CD14-positive monocyte (primary cell): ENCODE measurements around the gene TRIM27. TPM values are rescaled to one million over a fixed set of nuclear protein-coding genes. Genes with fewer than 3 reads are reported as not detected.

Source experiments
- DNase-seq, 3 donors: peaks; one replicate each; pipeline ENCODE4 v3.0.0-alpha.2; 2011 to 2022
- H2AFZ ChIP-seq: 2 replicates; pipeline ENCODE4 v1.6.0; 2012; ENCODE audit warnings: mild to moderate bottlenecking, low read depth, low read length, inconsistent platforms; ENCODE audit not compliant: insufficient read depth, poor library complexity, severe bottlenecking
- H3K27ac ChIP-seq, 2 donors: 1 replicate in 1 of 2; 2 replicates in 1 of 2; pipeline ENCODE4 v1.5.1; 2012 to 2013; ENCODE audit warnings: low read length in 2 of 2, control low read depth in 1 of 2, inconsistent platforms in 1 of 2, low read depth in 1 of 2, mild to moderate bottlenecking in 1 of 2
- H3K27me3 ChIP-seq, 2 donors: one replicate each; pipeline versions ENCODE4 v1.6.0 to v1.6.1; 2011 to 2013; ENCODE audit warnings: low read length in 2 of 2; ENCODE audit not compliant: control insufficient read depth in 2 of 2, insufficient read depth in 2 of 2
- H3K36me3 ChIP-seq, 2 donors: replicated peaks in 1 of 2; 1 replicate in 1 of 2; 2 replicates in 1 of 2; pipeline versions ENCODE4 v1.5.1 to v1.6.1; 2012 to 2013; ENCODE audit warnings: low read length in 2 of 2, control low read depth in 1 of 2, inconsistent platforms in 1 of 2, mild to moderate bottlenecking in 1 of 2; ENCODE audit not compliant: insufficient read depth in 2 of 2, control insufficient read depth in 1 of 2
- H3K4me1 ChIP-seq, 2 donors: 1 replicate in 1 of 2; 2 replicates in 1 of 2; pipeline versions ENCODE4 v1.5.1 to v1.6.1; 2012 to 2013; ENCODE audit warnings: low read length in 2 of 2, control low read depth in 1 of 2, inconsistent platforms in 1 of 2, mild to moderate bottlenecking in 1 of 2, moderate library complexity in 1 of 2; ENCODE audit not compliant: insufficient read depth in 2 of 2, control insufficient read depth in 1 of 2
- H3K4me2 ChIP-seq: replicated peaks from 2 replicates; pipeline ENCODE3; 2012; ENCODE audit warnings: low read length, moderate library complexity, mild to moderate bottlenecking; ENCODE audit not compliant: poor library complexity, severe bottlenecking; ENCODE audit errors: extremely low read depth
- H3K4me3 ChIP-seq, 3 experiments: fragments of 200-600 bp in 1 of 3; sonication (generic) in 1 of 3; replicated peaks in 1 of 3; 1 replicate in 2 of 3; 2 replicates in 1 of 3; pipeline ENCODE4 v1.5.1; 2011 to 2013; ENCODE audit warnings: low read length in 3 of 3, mild to moderate bottlenecking in 3 of 3, control low read depth in 2 of 3, low read depth in 2 of 3, inconsistent platforms in 1 of 3, moderate library complexity in 1 of 3
- H3K79me2 ChIP-seq: 2 replicates; pipeline ENCODE4 v1.6.0; 2012; ENCODE audit warnings: mild to moderate bottlenecking, control low read depth, inconsistent platforms, low read length, moderate library complexity; ENCODE audit not compliant: insufficient read depth
- H3K9ac ChIP-seq: 2 replicates; pipeline ENCODE4 v1.6.0; 2017; ENCODE audit warnings: low read length, mild to moderate bottlenecking; ENCODE audit not compliant: insufficient read depth, poor library complexity, severe bottlenecking
- H3K9me3 ChIP-seq, 2 donors: replicated peaks in 1 of 2; 1 replicate in 1 of 2; 2 replicates in 1 of 2; pipeline versions ENCODE4 v1.5.1 to v1.6.1; 2012 to 2013; ENCODE audit warnings: low read length in 2 of 2, control low read depth in 1 of 2; ENCODE audit not compliant: control insufficient read depth in 1 of 2, insufficient read depth in 1 of 2
- H4K20me1 ChIP-seq: 2 replicates; pipeline ENCODE4 v1.6.0; 2012; ENCODE audit warnings: mild to moderate bottlenecking, low read length, control low read depth, moderate library complexity; ENCODE audit not compliant: insufficient read depth
- H3K27ac Mint-ChIP-seq, 7 donors: one replicate each; pipeline ENCODE4 v1.8.0; 2020; ENCODE audit warnings: mild to moderate bottlenecking in 7 of 7, mixed read lengths in 7 of 7, moderate library complexity in 6 of 7, inconsistent platforms in 2 of 7
- H3K27me3 Mint-ChIP-seq, 3 donors: one replicate each; pipeline ENCODE4 v1.8.0; 2021 to 2022; ENCODE audit warnings: low read depth in 3 of 3, mild to moderate bottlenecking in 3 of 3, mixed read lengths in 3 of 3, moderate library complexity in 3 of 3, inconsistent platforms in 1 of 3
- H3K36me3 Mint-ChIP-seq, 2 donors: one replicate each; pipeline ENCODE4 v1.8.0; 2020; ENCODE audit warnings: mixed read lengths in 2 of 2, inconsistent platforms in 1 of 2, mild to moderate bottlenecking in 1 of 2
- H3K4me1 Mint-ChIP-seq: one replicate; pipeline ENCODE4 v1.8.0; 2020; ENCODE audit warnings: mild to moderate bottlenecking, mixed read lengths
- H3K4me3 Mint-ChIP-seq, 2 donors: one replicate each; pipeline ENCODE4 v1.8.0; 2020; ENCODE audit warnings: mild to moderate bottlenecking in 2 of 2, mixed read lengths in 2 of 2, moderate library complexity in 1 of 2
- H3K9me3 Mint-ChIP-seq, 7 donors: one replicate each; pipeline ENCODE4 v1.8.0; 2020 to 2022; ENCODE audit warnings: mixed read lengths in 7 of 7, mild to moderate bottlenecking in 6 of 7, moderate library complexity in 6 of 7, inconsistent platforms in 2 of 7
- CTCF ChIP-seq: fragments of 200-600 bp; IDR thresholded peaks from one replicate; pipeline ENCODE4 v1.8.0; 2022; ENCODE audit warnings: antibody characterized with exemption, mild to moderate bottlenecking
- WGBS: methylation state at CpG from one replicate; pipeline ENCODE4 v1.1.5; 2013; ENCODE audit warnings: missing lambda C conversion rate; ENCODE audit not compliant: insufficient coverage; 5-methylcytosine and 5-hydroxymethylcytosine counted together
- intact Hi-C, 2 donors: fragments of 100-400 bp; cut with micrococcal nuclease; formaldehyde crosslinking; loops; one replicate each; pipeline versions ENCODE4 v1.15.0 to v1.15.1; 2023
- polyA plus RNA-seq, 3 donors: library from polyadenylated mRNA; depleted of rRNA in 1 of 3; unstranded in 2 of 3; stranded (reverse) in 1 of 3; fragments of 300-500 nt in 2 of 3; fragments of >200 nt in 1 of 3; fragmentation: Illumina TruSeq in 2 of 3; gene quantifications; 1 replicate in 2 of 3; 2 replicates in 1 of 3; pipeline ENCODE4 v1.2.3, GENCODE V29; 2012 to 2021

The TRIM27 gene
- polyA plus RNA-seq, 3 donors: 39.2 to 44.0 (median 42.2) TPM

DNA sequence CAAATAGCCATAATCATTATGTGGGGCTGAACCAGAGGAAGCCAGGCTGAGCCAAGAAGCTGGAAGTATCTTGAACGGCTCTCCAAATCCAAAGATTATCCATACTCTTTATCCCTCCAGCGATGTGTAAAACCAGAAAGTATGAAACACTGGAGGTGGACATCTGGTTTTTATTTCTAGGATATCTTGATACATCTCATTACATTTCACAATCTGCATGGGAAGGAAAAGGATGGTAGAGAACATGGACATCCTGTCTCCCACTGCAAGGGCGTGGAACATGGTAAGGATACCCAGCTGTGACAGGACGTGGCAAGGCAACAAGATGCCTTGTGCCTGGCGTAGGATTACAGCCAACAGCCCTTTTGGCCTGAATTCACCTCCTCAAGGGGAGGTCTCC is 20.1 kb downstream of the TRIM27 start:
- H3K27ac ChIP-seq: peak overlapping the region in 1 of 2 donors; percentile 56
- intact Hi-C loops: no loop called here
- peaks cover 57 to 71% of the 10 kb centered on the region in 2 donors for H3K36me3 Mint-ChIP-seq
- no peak overlapping the region for H3K4me2 ChIP-seq
- TF ChIP-seq CTCF: no peak
- no peak overlapping the region for H3K4me3 ChIP-seq
- peaks cover 52% of the 10 kb centered on the region for H3K4me1 Mint-ChIP-seq
- DNase-seq: no peak
- WGBS: 87% methylated on average over 3 of the region's 5 CpGs
- no peaks in the 10 kb centered on the region for H3K9me3 ChIP-seq
- peaks cover 56 to 76% of the 10 kb centered on the region in 2 donors for H3K36me3 ChIP-seq
- peaks cover 23% of the 10 kb centered on the region for H4K20me1 ChIP-seq
- H3K9ac ChIP-seq: no peak overlapping the region
- peaks cover 46% of the 10 kb centered on the region in 2 donors for H3K4me1 ChIP-seq
- H3K9me3 Mint-ChIP-seq: no peaks in the 10 kb centered on the region
- H3K79me2 ChIP-seq: peaks cover 23% of the 10 kb centered on the region
- H3K27ac Mint-ChIP-seq: peak overlapping the region in 1 of 7 donors; percentile 33
- H3K4me3 Mint-ChIP-seq: no peak overlapping the region
- H3K27me3 Mint-ChIP-seq: no peaks in the 10 kb centered on the region
- no peak overlapping the region for H2AFZ ChIP-seq
- H3K27me3 ChIP-seq: no peaks in the 10 kb centered on the region

- Histone ChIP-seq H2AFZ (no peak overlapping the region), H3K27ac (peak overlapping the region in 1 of 2 donors; percentile 56), H3K79me2 (peaks cover 15% of the 10 kb centered on the region), H3K4me1 (peaks cover 41 to 42% of the 10 kb centered on the region in 2 donors), H3K4me2 (no peak overlapping the region), H3K9me3 (no peaks in the 10 kb centered on the region), H3K4me3 (no peak overlapping the region), H3K27me3 (no peaks in the 10 kb centered on the region), H4K20me1 (peaks cover 14% of the 10 kb centered on the region), H3K9ac (no peak overlapping the region), H3K36me3 (peaks cover 42 to 57% of the 10 kb centered on the region in 2 donors)
- TF ChIP-seq CTCF: no peak
- Mint-ChIP-seq H3K27ac (peak overlapping the region in 2 of 7 donors; percentile 75 to 79), H3K9me3 (peaks cover 0 to 1% (median 0%) of the 10 kb centered on the region in 7 donors), H3K36me3 (peaks cover 50 to 59% of the 10 kb centered on the region in 2 donors), H3K4me3 (no peak overlapping the region), H3K27me3 (no peaks in the 10 kb centered on the region), H3K4me1 (peaks cover 46% of the 10 kb centered on the region)
- intact Hi-C loops: no loop called here
- DNase-seq: no peak
These were observed 22.0 kb downstream of the TRIM27 start for GRCh38 chr6:28901831-28902230.
